AG10803 (cell line): ENCODE results near the gene COL20A1.

ENCODE experiments used
- DNase-seq: peaks from one replicate; pipeline ENCODE4 v3.0.0; 2010; ENCODE audit warnings: low read depth
- H3K4me3 ChIP-seq: 2 replicates; pipeline ENCODE4 v1.5.1; 2011; ENCODE audit warnings: mild to moderate bottlenecking, low read length, control low read depth
- TF ChIP-seq, protein P1 (sequence below): conservative IDR thresholded peaks from 2 replicates; pipeline ENCODE4 v1.5.1; 2011; ENCODE audit warnings: mild to moderate bottlenecking, low read length, control low read depth, inconsistent platforms

The COL20A1 gene

DNA sequence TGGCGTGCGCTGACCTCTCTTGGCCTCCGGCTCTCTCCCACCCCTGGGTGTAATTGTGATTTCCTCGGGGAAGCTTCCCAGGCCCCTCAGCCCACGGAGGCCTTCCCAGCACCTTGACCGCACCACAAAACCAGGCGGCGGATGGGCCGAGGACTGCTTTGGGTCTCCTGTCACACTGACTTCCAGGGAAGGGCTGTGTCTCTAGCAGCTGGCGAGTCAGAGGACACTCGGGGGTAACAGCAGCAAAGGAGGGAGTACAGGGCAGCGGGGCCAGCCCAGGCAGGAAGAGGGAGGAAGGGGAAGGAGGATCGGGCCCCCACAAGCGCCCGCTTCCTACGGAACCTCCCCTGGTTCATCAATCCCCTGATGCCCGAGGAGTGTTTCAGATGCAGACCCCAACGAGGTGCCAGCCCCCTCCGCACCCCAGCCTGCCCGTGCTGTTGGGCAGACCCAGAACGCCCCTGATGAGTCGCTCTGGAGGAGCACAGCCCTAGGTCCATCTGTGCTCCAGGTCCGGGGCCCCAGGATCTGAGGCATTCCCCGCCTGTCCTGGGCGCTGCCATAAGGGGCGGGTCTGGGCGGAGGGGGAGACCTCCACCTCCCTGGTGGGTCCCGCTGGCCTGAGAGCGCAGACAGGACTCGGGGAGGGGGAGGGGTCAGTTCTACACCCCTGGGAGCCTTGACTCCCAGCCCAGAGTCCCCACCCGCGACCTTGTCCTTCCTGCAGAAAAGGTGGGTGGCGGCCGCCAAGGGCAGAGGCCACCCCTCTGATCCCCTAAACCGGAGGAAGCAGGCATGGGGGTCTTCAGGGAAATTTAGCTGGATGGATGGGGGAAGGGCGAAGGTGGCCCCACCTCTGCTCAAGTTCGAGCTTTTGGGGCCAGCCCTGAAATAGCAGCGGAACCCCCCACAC is 67.2 kb downstream of the COL20A1 start:
- TF ChIP-seq, protein P1, sequence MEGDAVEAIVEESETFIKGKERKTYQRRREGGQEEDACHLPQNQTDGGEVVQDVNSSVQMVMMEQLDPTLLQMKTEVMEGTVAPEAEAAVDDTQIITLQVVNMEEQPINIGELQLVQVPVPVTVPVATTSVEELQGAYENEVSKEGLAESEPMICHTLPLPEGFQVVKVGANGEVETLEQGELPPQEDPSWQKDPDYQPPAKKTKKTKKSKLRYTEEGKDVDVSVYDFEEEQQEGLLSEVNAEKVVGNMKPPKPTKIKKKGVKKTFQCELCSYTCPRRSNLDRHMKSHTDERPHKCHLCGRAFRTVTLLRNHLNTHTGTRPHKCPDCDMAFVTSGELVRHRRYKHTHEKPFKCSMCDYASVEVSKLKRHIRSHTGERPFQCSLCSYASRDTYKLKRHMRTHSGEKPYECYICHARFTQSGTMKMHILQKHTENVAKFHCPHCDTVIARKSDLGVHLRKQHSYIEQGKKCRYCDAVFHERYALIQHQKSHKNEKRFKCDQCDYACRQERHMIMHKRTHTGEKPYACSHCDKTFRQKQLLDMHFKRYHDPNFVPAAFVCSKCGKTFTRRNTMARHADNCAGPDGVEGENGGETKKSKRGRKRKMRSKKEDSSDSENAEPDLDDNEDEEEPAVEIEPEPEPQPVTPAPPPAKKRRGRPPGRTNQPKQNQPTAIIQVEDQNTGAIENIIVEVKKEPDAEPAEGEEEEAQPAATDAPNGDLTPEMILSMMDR = no peak
- no peak for DNase-seq
- H3K4me3 ChIP-seq = no peak overlapping the region

DNA sequence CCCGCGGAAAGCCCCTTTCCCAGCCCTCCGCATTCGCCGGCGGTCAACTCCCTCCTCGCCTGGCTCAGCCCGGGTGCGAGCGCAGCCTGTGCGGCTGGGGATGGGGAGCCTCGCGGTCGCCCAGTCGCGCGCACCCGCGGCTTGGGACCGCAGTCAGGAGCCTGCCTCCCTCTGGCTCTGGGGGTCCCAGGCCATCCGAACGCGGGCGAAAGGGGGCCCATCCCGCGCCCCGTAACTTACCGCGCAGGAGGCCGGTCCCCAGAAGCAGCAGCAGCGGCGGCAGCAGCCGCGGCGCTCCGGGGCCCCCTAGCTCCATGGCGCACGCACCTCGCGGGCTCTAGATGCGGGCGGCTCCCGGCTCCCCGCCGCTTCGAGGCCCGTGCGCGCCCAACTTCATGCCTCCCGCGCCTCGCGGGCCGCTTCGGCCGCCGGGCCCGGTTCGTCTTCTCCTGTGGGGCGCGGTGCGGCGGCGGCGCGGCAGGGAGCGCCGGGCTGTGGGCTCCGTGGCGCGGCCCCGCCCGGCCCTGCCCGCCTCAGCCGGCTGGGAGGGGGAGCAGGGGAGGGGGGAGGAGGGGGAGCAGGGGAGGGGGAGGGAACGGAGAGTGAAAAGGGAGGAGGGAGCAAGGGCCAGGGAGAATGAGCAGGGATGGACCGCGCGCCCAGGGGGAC is 68.0 kb downstream of the COL20A1 start, which contains the start of gene CHRNA4:
Gene CHRNA4 (minus strand): TSS at position 500 of the 669 bp plus-strand sequence. CDS start 184 bp downstream, at position 316.
- H3K4me3 ChIP-seq = no peak within 1 kb of the TSS
- no peak for DNase-seq

DNA sequence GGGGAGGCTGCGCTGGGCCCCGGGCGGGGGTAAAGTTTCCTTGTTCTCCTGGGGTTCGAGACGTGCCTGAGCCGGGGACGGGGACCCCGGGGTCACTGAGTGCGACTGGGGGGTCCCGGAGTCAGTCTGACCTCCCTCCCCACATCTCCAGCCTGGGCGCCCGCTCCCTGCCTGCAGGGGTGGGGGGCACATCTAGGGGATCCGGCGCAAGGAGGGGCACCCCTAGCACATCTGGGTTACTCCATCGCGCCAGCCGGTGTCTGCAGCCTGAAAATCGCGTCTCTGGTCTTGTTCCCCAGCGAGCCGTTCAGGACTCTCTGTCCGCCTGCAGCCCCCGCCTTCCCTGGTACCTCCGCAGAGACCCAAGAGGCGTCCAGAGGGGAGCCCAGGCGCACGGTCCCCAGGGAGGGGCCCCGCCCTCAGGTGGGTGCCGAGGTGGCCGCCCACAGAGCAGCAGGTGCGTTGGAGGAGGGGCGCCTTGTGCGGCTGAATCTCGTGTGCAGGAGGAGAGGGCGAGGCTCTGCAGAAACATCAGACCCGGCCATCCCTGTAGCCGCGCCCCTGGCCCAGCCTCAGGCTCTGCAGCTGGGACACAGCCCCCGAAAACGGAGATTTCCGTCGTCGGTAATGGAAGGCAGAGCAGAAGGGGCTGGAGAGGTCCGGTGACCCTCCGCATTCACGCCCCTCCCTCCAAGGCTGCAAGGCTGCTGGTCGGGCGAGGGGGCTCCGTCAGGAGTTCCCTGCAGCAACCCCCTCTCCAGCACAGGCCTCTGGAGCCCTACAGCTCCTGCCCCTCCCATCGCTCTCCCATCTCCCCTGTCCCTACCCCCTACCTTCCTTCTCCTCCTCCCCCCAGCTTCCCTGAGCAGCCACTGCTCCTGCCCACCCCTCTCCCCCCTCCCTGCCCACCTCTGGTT is 68.8 kb downstream of the COL20A1 start:
- no peak for DNase-seq
- TF ChIP-seq, protein P1 = no peak
- H3K4me3 ChIP-seq = no peak overlapping the region

More for the DNA sequence above, 68.0 kb downstream of the COL20A1 start, which contains the start of gene CHRNA4:
- TF ChIP-seq, protein P1 = no peak

DNA sequence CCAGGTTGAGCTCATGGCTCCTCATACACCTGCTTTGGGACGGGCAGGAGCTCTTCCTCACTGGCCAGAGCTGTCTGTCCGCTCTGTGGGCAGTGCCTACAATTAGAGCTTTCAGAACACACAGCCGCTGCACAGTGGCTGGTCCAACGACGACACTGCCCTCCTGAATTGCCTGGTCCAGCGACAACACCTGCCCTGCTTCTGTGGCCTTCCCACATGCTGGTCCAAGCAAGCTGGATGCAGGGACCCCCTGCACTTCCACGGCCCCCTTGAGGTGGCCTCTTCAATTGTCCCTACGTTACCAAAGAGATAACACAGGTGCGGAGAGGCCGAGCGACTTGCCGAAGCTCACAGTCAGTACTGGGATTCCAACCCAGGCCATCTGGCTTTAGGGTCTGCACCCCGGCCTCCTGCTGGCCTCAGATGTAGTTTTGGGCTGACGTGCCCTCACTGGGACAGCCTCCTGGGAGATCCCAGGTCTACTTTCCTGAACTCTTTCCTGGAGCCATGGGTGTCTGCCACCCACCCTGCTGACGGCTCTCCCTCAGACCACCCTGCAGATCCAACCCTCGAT is 69.5 kb downstream of the COL20A1 start:
- no peak for DNase-seq
- TF ChIP-seq, protein P1 = no peak
- no peak overlapping the region for H3K4me3 ChIP-seq

DNA sequence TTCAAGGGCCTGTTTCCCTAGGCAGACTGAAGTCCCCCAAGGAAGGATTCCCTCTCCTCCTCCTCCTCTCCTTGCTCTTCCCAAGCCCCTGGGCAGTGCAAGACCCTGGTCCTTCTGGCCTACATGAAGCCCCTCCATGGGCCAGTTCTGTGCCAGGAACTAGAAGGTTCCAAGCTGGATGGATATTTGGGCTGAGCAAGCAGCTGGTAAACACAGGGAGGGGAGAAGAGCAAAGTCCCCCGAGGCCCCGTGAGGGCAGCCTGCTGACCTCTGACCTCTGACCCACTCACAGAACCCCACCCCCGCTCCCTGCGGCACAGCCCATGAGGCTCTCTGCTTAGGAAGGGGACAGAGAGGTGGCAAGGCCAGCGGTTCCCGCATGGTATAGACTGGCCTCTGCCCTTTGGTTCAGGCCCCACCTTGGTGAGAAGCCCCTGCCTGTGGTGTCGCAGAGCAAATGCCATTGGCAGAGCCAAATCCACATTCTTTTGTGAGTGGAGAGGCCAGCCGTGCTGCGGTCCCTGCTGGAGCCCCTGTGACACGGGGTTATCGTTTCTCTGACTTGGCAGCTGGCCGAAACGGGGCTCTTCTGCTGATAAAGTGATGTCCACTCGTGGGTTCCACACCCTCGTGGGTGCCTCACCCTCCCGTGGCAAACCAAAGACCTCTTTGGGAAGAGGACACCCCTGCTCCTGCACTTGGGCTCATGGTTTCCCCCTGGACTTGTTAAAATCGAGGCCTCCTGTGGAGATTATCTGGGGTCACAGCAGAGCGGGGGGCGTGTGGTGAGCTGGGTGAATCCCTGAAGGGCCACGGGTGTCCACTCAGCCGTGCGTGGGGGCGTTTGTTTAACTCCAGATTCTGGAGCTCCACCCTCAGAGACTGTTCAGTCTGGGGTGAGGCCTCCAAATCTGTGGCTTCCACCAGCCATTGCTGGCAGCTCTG is 70.3 kb downstream of the COL20A1 start:
- TF ChIP-seq, protein P1 = no peak
- DNase-seq = no peak
- no peak overlapping the region for H3K4me3 ChIP-seq
